Measurements from ENCODE around the gene SSBP2. TPM values are rescaled to one million over a fixed set of nuclear protein-coding genes. Genes with fewer than 3 reads are reported as not detected.

Gene SSBP2
- total RNA-seq, 3 donors from 2014 or later = 65.5 to 110 (median 76.6) TPM

DNA sequence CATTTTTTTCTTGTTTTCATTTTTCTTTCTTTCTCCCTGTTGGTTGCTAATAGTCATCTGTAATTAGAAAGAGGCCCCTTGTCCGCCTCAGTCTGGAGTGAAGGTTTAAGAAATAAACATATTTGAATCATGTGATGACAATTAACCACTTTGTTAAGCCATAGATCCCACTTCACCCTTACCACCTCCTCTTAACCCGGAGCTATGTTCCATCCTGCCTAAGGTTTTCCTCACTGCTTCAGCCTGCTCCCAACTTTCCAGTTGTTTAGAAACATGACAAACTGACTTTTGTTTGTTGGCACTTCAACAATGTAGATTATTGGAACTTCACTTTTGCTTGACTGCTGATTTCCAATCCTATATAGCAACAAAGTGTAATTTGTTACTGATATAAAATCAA, 37.4 kb upstream of the SSBP2 start:
- H3K9me3 ChIP-seq = no peaks in the 10 kb centered on the region
- intact Hi-C loops (cut with DNase I; ENCODE audit: low total_unique reads) = no loop called here
- H3K4me1 ChIP-seq = peaks cover 0 to 10% of the 10 kb centered on the region in 2 donors
- no peaks in the 10 kb centered on the region for H3K27me3 ChIP-seq
- no peaks in the 10 kb centered on the region for H3K36me3 ChIP-seq
- H3K27ac ChIP-seq = peak overlapping the region; percentile 56 to 71
- H3K4me3 ChIP-seq = no peak overlapping the region
- no peak for DNase-seq (ENCODE audit: low spot score in 2 of 2)
- TF ChIP-seq POLR2A (IDR thresholded peaks at IDR 0.05) (no peak), CTCF (IDR thresholded peaks at IDR 0.05) (no peak), POLR2AphosphoS5 (IDR thresholded peaks at IDR 0.05) (no peak)

- Histone ChIP-seq H3K36me3 (no peaks in the 10 kb centered on the region), H3K27me3 (no peaks in the 10 kb centered on the region), H3K27ac (peak overlapping the region; percentile 56 to 71), H3K9me3 (no peaks in the 10 kb centered on the region), H3K4me1 (peaks cover 0 to 10% of the 10 kb centered on the region in 2 donors), H3K4me3 (peak overlapping the region in 1 of 3 donors; percentile 36)
- intact Hi-C loops (cut with DNase I; ENCODE audit: low total_unique reads) = no loop called here
- no peak for TF ChIP-seq CTCF (IDR thresholded peaks at IDR 0.05)
- TF ChIP-seq POLR2AphosphoS5 (IDR thresholded peaks at IDR 0.05) = peak in 2 of 3 donors; percentile 59 to 72
- TF ChIP-seq POLR2A (IDR thresholded peaks at IDR 0.05) = no peak
- peak in 1 of 2 donors; percentile 72 for DNase-seq (ENCODE audit: low spot score in 2 of 2)
Measured at GRCh38 chr5:81787474-81788242, 36.8 kb upstream of the SSBP2 start.

- no peak for DNase-seq (ENCODE audit: low spot score in 2 of 2)
- Histone ChIP-seq H3K4me1 (peaks cover 0 to 10% of the 10 kb centered on the region in 2 donors), H3K4me3 (no peak overlapping the region), H3K27me3 (no peaks in the 10 kb centered on the region), H3K27ac (peak overlapping the region; percentile 66 to 71), H3K9me3 (no peaks in the 10 kb centered on the region), H3K36me3 (no peaks in the 10 kb centered on the region)
- intact Hi-C loops (cut with DNase I; ENCODE audit: low total_unique reads) = no loop called here
- TF ChIP-seq POLR2A (IDR thresholded peaks at IDR 0.05) = no peak
Measured at GRCh38 chr5:81786991-81787390, 36.1 kb upstream of the SSBP2 start.

GRCh38 chr5:81786496-81786895, 35.6 kb upstream of the SSBP2 start:
- no peak overlapping the region for H3K4me3 ChIP-seq
- peak overlapping the region; percentile 66 to 71 for H3K27ac ChIP-seq
- H3K4me1 ChIP-seq = peaks cover 0 to 10% of the 10 kb centered on the region in 2 donors
- H3K27me3 ChIP-seq = no peaks in the 10 kb centered on the region
- intact Hi-C loops (cut with DNase I; ENCODE audit: low total_unique reads) = no loop called here
- no peak for TF ChIP-seq POLR2A (IDR thresholded peaks at IDR 0.05)
- TF ChIP-seq POLR2AphosphoS5 (IDR thresholded peaks at IDR 0.05) = no peak
- TF ChIP-seq CTCF (IDR thresholded peaks at IDR 0.05) = no peak
- H3K9me3 ChIP-seq = no peaks in the 10 kb centered on the region
- peak in 1 of 2 donors; percentile 57 for DNase-seq (ENCODE audit: low spot score in 2 of 2)
- H3K36me3 ChIP-seq = no peaks in the 10 kb centered on the region

- no peak for DNase-seq (ENCODE audit: low spot score in 2 of 2)
- H3K27me3 ChIP-seq = no peaks in the 10 kb centered on the region
- intact Hi-C loops (cut with DNase I; ENCODE audit: low total_unique reads) = no loop called here
- no peak overlapping the region for H3K4me3 ChIP-seq
- H3K4me1 ChIP-seq = peaks cover 0 to 10% of the 10 kb centered on the region in 2 donors
- peak overlapping the region in 1 of 2 donors; percentile 66 for H3K27ac ChIP-seq
- TF ChIP-seq POLR2A (IDR thresholded peaks at IDR 0.05) (no peak), POLR2AphosphoS5 (IDR thresholded peaks at IDR 0.05) (no peak), CTCF (IDR thresholded peaks at IDR 0.05) (no peak)
- no peaks in the 10 kb centered on the region for H3K36me3 ChIP-seq
- H3K9me3 ChIP-seq = no peaks in the 10 kb centered on the region
Measured at GRCh38 chr5:81785322-81785721, 34.4 kb upstream of the SSBP2 start.
